Panc1 (cell line): ENCODE data around the gene FOXO6. TPM values are rescaled to one million over a fixed set of nuclear protein-coding genes. Genes with fewer than 3 reads are reported as not detected.
A peak's percentile ranks its signal among the peaks of the same experiment; 100 is the strongest.

Source experiments
- ATAC-seq: fragments of 200-7000 bp; cut with Tn5 transposase; 2 replicates; pipeline ENCODE4 v1.9.1; 2020; ENCODE audit warnings: mild to moderate bottlenecking, moderate library complexity
- BruUV-seq: library from RNA; stranded (reverse); fragments of 400-500 nt; replicated peaks from 2 replicates; lab custom pipeline; 2021; lab: Mats Ljungman, UMichigan
- CTCF ChIA-PET: fragments of 300-600 bp; sonication (Branson Sonifier 250); formaldehyde crosslinking; loops from one replicate; lab custom pipeline; 2022; ENCODE audit warnings: antibody characterized with exemption; lab: Charles Lee
- POLR2A ChIA-PET: fragments of 300-600 bp; sonication (Branson Sonifier 250); formaldehyde crosslinking; loops from one replicate; lab custom pipeline; 2022; ENCODE audit warnings: antibody characterized with exemption; lab: Charles Lee
- DNase-seq: peaks from one replicate; pipeline ENCODE4 v3.0.0-alpha.2; 2010; ENCODE audit warnings: low read depth, low spot score
- H3K27ac ChIP-seq: 2 replicates; pipeline ENCODE4 v1.5.1; 2011; ENCODE audit warnings: mild to moderate bottlenecking, low read length, inconsistent platforms
- H3K27me3 ChIP-seq: fragments of 200-500 bp; sonication (Bioruptor generic); 2 replicates; pipeline ENCODE4 v1.6.0; 2014; ENCODE audit warnings: low read length, inconsistent platforms; ENCODE audit not compliant: control insufficient read depth, insufficient read depth
- H3K36me3 ChIP-seq: fragments of 200-500 bp; sonication (Bioruptor generic); 2 replicates; pipeline ENCODE4 v1.5.1; 2014; ENCODE audit warnings: inconsistent platforms, mild to moderate bottlenecking, low read length, moderate library complexity; ENCODE audit not compliant: control insufficient read depth, insufficient read depth
- H3K4me1 ChIP-seq: 2 replicates; pipeline ENCODE4 v1.5.1; 2011; ENCODE audit warnings: inconsistent platforms, mild to moderate bottlenecking, low read length, moderate library complexity; ENCODE audit not compliant: control insufficient read depth, insufficient read depth
- H3K4me3 ChIP-seq, 2 experiments: 2 replicates each; pipeline ENCODE4 v1.5.1; 2011 to 2012; ENCODE audit warnings: low read depth in 2 of 2, low read length in 2 of 2, mild to moderate bottlenecking in 2 of 2, inconsistent platforms in 1 of 2, moderate library complexity in 1 of 2
- H3K9me3 ChIP-seq: fragments of 200-500 bp; sonication (Bioruptor generic); 2 replicates; pipeline ENCODE4 v1.5.1; 2014; ENCODE audit warnings: low read depth, mild to moderate bottlenecking, inconsistent platforms, low read length, moderate library complexity; ENCODE audit not compliant: control insufficient read depth, insufficient read depth
- CTCF ChIP-seq: fragments of 450-650 bp; IDR thresholded peaks from 2 replicates; pipeline ENCODE4 v1.5.1; 2017; ENCODE audit warnings: mild to moderate bottlenecking
- POLR2AphosphoS5 ChIP-seq: IDR thresholded peaks from 2 replicates; pipeline ENCODE4 v1.6.1; 2012; ENCODE audit warnings: mild to moderate bottlenecking, low read depth, low read length, moderate library complexity
- REST ChIP-seq, 2 experiments: IDR thresholded peaks; 2 replicates each; pipeline ENCODE4 v1.6.1; 2011 to 2012; ENCODE audit warnings: low read depth in 2 of 2, control low read depth in 1 of 2, low read length in 1 of 2, mild to moderate bottlenecking in 1 of 2, moderate library complexity in 1 of 2; ENCODE audit not compliant: insufficient read depth in 1 of 2
- SIN3A ChIP-seq: IDR thresholded peaks from 2 replicates; pipeline ENCODE4 v1.6.1; 2012; ENCODE audit warnings: low read depth, mild to moderate bottlenecking, low read length, moderate library complexity, borderline replicate concordance; ENCODE audit not compliant: insufficient read depth
- TCF7L2 ChIP-seq: IDR thresholded peaks from 2 replicates; pipeline ENCODE4 v1.6.1; 2011; ENCODE audit warnings: mild to moderate bottlenecking, low read depth, low read length, inconsistent platforms
- in situ Hi-C: cut with HindIII; loops from 2 replicates; pipeline ENCODE4 v1.10.0; 2016; ENCODE audit warnings: low sequenced_read_pairs, low pct_unique_long_range_greater_than_20kb
- intact Hi-C: fragments of 100-400 bp; cut with micrococcal nuclease; formaldehyde crosslinking; loops from one replicate; pipeline ENCODE4 v1.10.0; 2022; ENCODE audit not compliant: unreplicated experiment
- total RNA-seq: library from RNA; stranded (reverse); gene quantifications from one replicate; pipeline ENCODE4 v1.2.1, GENCODE V29; 2021; ENCODE audit not compliant: unreplicated experiment

Gene FOXO6
- total RNA-seq, 1 experiment from 2014 or later: 2.5 TPM

GRCh38 chr1:41323243-41323642 is 38.0 kb upstream of the FOXO6 start:
- intact Hi-C loops: loop anchor here (2.0 to 5.0 kb wide), 2 partner anchors 94 to 109 kb away; no protein-coding TSS in a partner anchor
- DNase-seq (no peak), ATAC-seq (no peak)
- Histone ChIP-seq H3K4me3 (no peak overlapping the region), H3K27me3 (no peaks in the 10 kb centered on the region), H3K36me3 (no peaks in the 10 kb centered on the region), H3K27ac (no peak overlapping the region), H3K9me3 (no peaks in the 10 kb centered on the region), H3K4me1 (no peaks in the 10 kb centered on the region)
- CTCF ChIA-PET: interaction anchor here (1.0 to 1.8 kb wide), 5 partner anchors 18 to 110 kb away, joined by 5 to 10 read pairs (median 6); no protein-coding TSS in a partner anchor
- POLR2A ChIA-PET: no interaction called here
- BruUV-seq: no TSS peak
- in situ Hi-C loops: no loop called here
- no peak for TF ChIP-seq TCF7L2
- peak; percentile 58 for TF ChIP-seq CTCF

GRCh38 chr1:41325801-41326200 is 35.4 kb upstream of the FOXO6 start:
- no peak for DNase-seq
- in situ Hi-C loops: no loop called here
- Histone ChIP-seq H3K27ac (no peak overlapping the region), H3K4me1 (no peaks in the 10 kb centered on the region), H3K9me3 (no peaks in the 10 kb centered on the region), H3K4me3 (no peak overlapping the region), H3K36me3 (no peaks in the 10 kb centered on the region), H3K27me3 (no peaks in the 10 kb centered on the region)
- no peak for ATAC-seq
- no peak for TF ChIP-seq SIN3A
- no peak for TF ChIP-seq CTCF
- TF ChIP-seq REST (IDR thresholded peaks at IDR 0.05; ENCODE audit: insufficient read depth in 1 of 2, low read depth in 2 of 2, low read length in 1 of 2): no peak
- TF ChIP-seq TCF7L2: no peak
- no peak for TF ChIP-seq POLR2AphosphoS5
- intact Hi-C loops: no loop called here
- CTCF ChIA-PET: no interaction called here
- POLR2A ChIA-PET: no interaction called here
- no TSS peak for BruUV-seq
